Stomach (tissue), 9 donors: ENCODE results near the gene RMND1. TPM values are rescaled to one million over a fixed set of nuclear protein-coding genes. Genes with fewer than 3 reads are reported as not detected.
"Not testable (repeated sequence)": the region's sequence is repeated elsewhere in the genome, so short reads cannot be mapped to it uniquely, and the experiment has no call there.

ENCODE experiments used
- DNase-seq, 2 donors: peaks; one replicate each; pipeline versions ENCODE4 v3.0.0 to v3.0.0-alpha.2; 2013 to 2019
- H3K27ac ChIP-seq, 5 donors: fragments of 200-600 bp in 4 of 5; sonication (generic) in 4 of 5; one replicate each; pipeline ENCODE4 v1.5.1; 2013 to 2019; ENCODE audit warnings: mild to moderate bottlenecking in 1 of 5, moderate library complexity in 1 of 5
- H3K27me3 ChIP-seq, 3 donors: fragments of 200-600 bp; sonication (generic); one replicate each; pipeline ENCODE4 v1.5.1; 2017 to 2019; ENCODE audit warnings: mixed run types in 1 of 3
- H3K36me3 ChIP-seq, 4 donors: fragments of 200-600 bp; sonication (generic); 1 replicate in 3 of 4; 2 replicates in 1 of 4; pipeline ENCODE4 v1.5.1; 2016 to 2019
- H3K4me1 ChIP-seq, 4 donors: fragments of 200-600 bp; sonication (generic); one replicate each; pipeline ENCODE4 v1.5.1; 2016 to 2019
- H3K4me3 ChIP-seq, 4 donors: fragments of 200-600 bp; sonication (generic) in 3 of 4; one replicate each; pipeline ENCODE4 v1.5.1; 2016 to 2019; ENCODE audit warnings: mild to moderate bottlenecking in 1 of 4
- H3K9me3 ChIP-seq, 4 donors: fragments of 200-600 bp; sonication (generic); one replicate each; pipeline ENCODE4 v1.5.1; 2016 to 2019
- CTCF ChIP-seq, 7 experiments: fragments of 450-650 bp in 4 of 7; fragments of 200-600 bp in 3 of 7; sonication (generic) in 3 of 7; IDR thresholded peaks; one replicate each; pipeline ENCODE4 v1.5.1; 2016 to 2019; ENCODE audit warnings: antibody characterized with exemption in 7 of 7, control low read depth in 2 of 7, mild to moderate bottlenecking in 1 of 7
- EP300 ChIP-seq: sonication (generic); formaldehyde crosslinking; IDR thresholded peaks from one replicate; pipeline ENCODE4 v1.6.1; 2017; ENCODE audit warnings: antibody characterized with exemption
- POLR2A ChIP-seq, 4 donors: fragments of 450-650 bp; IDR thresholded peaks; one replicate each; pipeline ENCODE4 v1.6.1; 2016; ENCODE audit warnings: antibody characterized with exemption in 4 of 4, control low read depth in 2 of 4, mild to moderate bottlenecking in 1 of 4, moderate library complexity in 1 of 4
- POLR2AphosphoS5 ChIP-seq, 3 donors: sonication (generic); formaldehyde crosslinking; IDR thresholded peaks; one replicate each; pipeline ENCODE4 v1.6.1; 2016; ENCODE audit warnings: antibody characterized with exemption in 3 of 3
- WGBS, 5 donors: extraction: QIAGEN DNeasy Blood & Tissue Kit in 3 of 5; methylation state at CpG; one replicate each; pipeline versions ENCODE4 v1.1.5 to v1.1.7; 2013 to 2018; 5-methylcytosine and 5-hydroxymethylcytosine counted together
- intact Hi-C: fragments of 100-400 bp; cut with DNase I; formaldehyde crosslinking; loops from one replicate; pipeline ENCODE4 v1.15.1; 2023; ENCODE audit warnings: low total_unique reads
- polyA plus RNA-seq, 3 donors: library from polyadenylated mRNA; stranded (reverse); fragments of 200-250 nt; gene quantifications; one replicate each; pipeline ENCODE4 v1.2.3, GENCODE V29; 2013
- total RNA-seq, 5 donors: library from RNA; depleted of rRNA; stranded (reverse); fragments of >200 nt; gene quantifications; one replicate each; pipeline versions ENCODE4 v1.1.0 to v1.2.3, GENCODE V29; 2014 to 2016
- donor health status: healthy with polysubstance abuse.
- donor health status: Bipolar disorder and iron deficiency.
- donor health status: healthy.

Gene RMND1
- total and polyA plus RNA-seq, 8 donors: 6.4 to 47.2 (median 16.4) TPM

GRCh38 chr6:151452750-151453427 is 963 bp upstream of the RMND1 start:
- Histone ChIP-seq H3K4me1 (peaks cover 14 to 49% (median 24%) of the 10 kb centered on the region in 4 donors), H3K27ac (peak overlapping the region; percentile 90 to 97 (median 95)), H3K36me3 (peaks cover 0 to 9% (median 5%) of the 10 kb centered on the region in 4 donors), H3K27me3 (no peaks in the 10 kb centered on the region), H3K4me3 (peak overlapping the region; percentile 70 to 91 (median 75)), H3K9me3 (no peaks in the 10 kb centered on the region)
- TF ChIP-seq POLR2A (IDR thresholded peaks at IDR 0.05) (no peak), POLR2AphosphoS5 (IDR thresholded peaks at IDR 0.05) (no peak), CTCF (IDR thresholded peaks at IDR 0.05) (no peak), EP300 (no peak)
- intact Hi-C loops: no loop called here
- peak; percentile 40 to 47 for DNase-seq
- WGBS, 5 donors: 0 to 1% (median 1%) methylated on average over 24 of the region's 24 CpGs

GRCh38 chr6:151451417-151451949 is 443 bp downstream of the RMND1 start:
- Histone ChIP-seq H3K4me3 (peak overlapping the region; percentile 70 to 91 (median 75)), H3K4me1 (peaks cover 17 to 47% (median 26%) of the 10 kb centered on the region in 4 donors), H3K27ac (peak overlapping the region; percentile 77 to 97 (median 93)), H3K27me3 (no peaks in the 10 kb centered on the region), H3K36me3 (peaks cover 0 to 5% (median 0%) of the 10 kb centered on the region in 4 donors), H3K9me3 (no peaks in the 10 kb centered on the region)
- DNase-seq: no peak
- no peak for TF ChIP-seq POLR2A (IDR thresholded peaks at IDR 0.05)
- no peak for TF ChIP-seq CTCF (IDR thresholded peaks at IDR 0.05)
- no peak for TF ChIP-seq EP300
- no peak for TF ChIP-seq POLR2AphosphoS5 (IDR thresholded peaks at IDR 0.05)
- intact Hi-C loops: no loop called here
- 1% methylated on average over 22 of the region's 22 CpGs for WGBS, 5 donors

- DNase-seq, intact Hi-C loops, H3K36me3 ChIP-seq, H3K27ac ChIP-seq, H3K9me3 ChIP-seq, H3K27me3 ChIP-seq: not testable (repeated sequence)
- peaks cover 22 to 48% (median 31%) of the 10 kb centered on the region in 4 donors for H3K4me1 ChIP-seq
- WGBS, 5 donors: 12 to 36% (median 36%) methylated on average over 3 to 6 of the region's 6 CpGs
- H3K4me3 ChIP-seq: peak overlapping the region in 3 of 4 donors; percentile 70 to 91 (median 71)
These were observed 998 bp downstream of the RMND1 start for GRCh38 chr6:151450928-151451327.

- TF ChIP-seq CTCF (IDR thresholded peaks at IDR 0.05): no peak
- no peak overlapping the region for H3K27ac ChIP-seq
- no peaks in the 10 kb centered on the region for H3K27me3 ChIP-seq
- H3K36me3 ChIP-seq: no peaks in the 10 kb centered on the region
- intact Hi-C loops: no loop called here
- H3K9me3 ChIP-seq: no peaks in the 10 kb centered on the region
- H3K4me3 ChIP-seq: no peak overlapping the region
- no peak for DNase-seq
- WGBS, 5 donors: 94 to 99% (median 96%) methylated on average over 12 of the region's 12 CpGs
- peaks cover 18 to 54% (median 29%) of the 10 kb centered on the region in 4 donors for H3K4me1 ChIP-seq
These were observed 3.3 kb downstream of the RMND1 start for GRCh38 chr6:151448623-151449022.

- Histone ChIP-seq H3K27me3 (no peaks in the 10 kb centered on the region), H3K4me1 (peaks cover 12 to 47% (median 24%) of the 10 kb centered on the region in 4 donors), H3K4me3 (no peak overlapping the region), H3K9me3 (no peaks in the 10 kb centered on the region), H3K27ac (peak overlapping the region in 2 of 5 donors; percentile 73 to 76), H3K36me3 (no peaks in the 10 kb centered on the region)
- intact Hi-C loops: no loop called here
- WGBS, 5 donors: 88 to 97% (median 91%) methylated on average over 4 of the region's 4 CpGs
- TF ChIP-seq EP300: no peak
- TF ChIP-seq CTCF (IDR thresholded peaks at IDR 0.05): no peak
- no peak for TF ChIP-seq POLR2A (IDR thresholded peaks at IDR 0.05)
- TF ChIP-seq POLR2AphosphoS5 (IDR thresholded peaks at IDR 0.05): no peak
- DNase-seq: no peak
These were observed 4.7 kb downstream of the RMND1 start for GRCh38 chr6:151447237-151447636.
